Activated T-cell treated with anti-CD3 and anti-CD28 coated beads, Interleukin-2, amount 50 U/mL, for 1 hour (primary cell): ENCODE measurements around the gene ZNF648.
"Not testable (repeated sequence)": the region's sequence is repeated elsewhere in the genome, so short reads cannot be mapped to it uniquely, and the experiment has no call there.

Experiments
- DNase-seq: peaks from one replicate; pipeline ENCODE4 v3.0.0-alpha.2; 2020

The ZNF648 gene

DNA sequence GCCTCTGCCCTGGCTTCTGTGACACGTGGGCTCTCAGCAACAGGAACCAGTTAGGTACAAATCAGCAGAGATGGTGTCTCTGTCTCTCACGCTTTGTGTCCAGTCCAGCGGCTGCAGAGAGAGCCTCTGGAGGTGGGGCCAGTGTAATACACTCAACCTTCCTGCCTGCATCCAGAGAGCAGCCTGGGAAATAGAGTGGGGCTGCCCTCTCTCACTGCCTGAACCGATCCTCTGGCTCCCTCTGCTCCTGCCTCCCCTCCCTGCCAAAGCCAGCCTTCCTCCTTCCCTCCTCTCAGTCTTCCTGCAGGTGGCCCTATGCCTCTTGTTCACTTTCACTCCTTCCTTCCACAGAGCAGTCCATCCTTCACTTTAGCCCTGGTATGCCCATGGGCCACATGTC is at the start of gene ZNF648:
Gene ZNF648, minus strand, starts transcription at position 119 of the 400 bp plus-strand sequence. CDS start 3,702 bp downstream, outside the sequence.
- no peak for DNase-seq

DNA sequence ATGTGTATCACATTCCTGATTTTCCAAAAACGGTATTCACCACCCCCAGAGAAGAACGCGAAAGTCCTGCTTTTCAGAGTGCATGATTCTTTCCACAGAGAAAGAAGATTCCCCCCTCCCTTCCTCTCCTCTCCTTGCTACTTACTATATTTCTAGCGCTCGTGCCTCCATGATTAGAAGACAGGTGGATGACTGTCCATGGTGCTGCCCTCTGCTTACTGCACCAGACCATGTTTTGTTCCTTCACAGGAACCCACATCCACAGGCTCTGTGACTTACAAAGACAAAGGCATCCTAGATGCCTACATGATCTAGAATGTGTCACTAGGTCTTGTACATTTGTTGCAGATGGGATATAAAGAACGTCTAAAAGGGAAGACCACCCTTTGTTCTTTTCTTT is 49.1 kb upstream of the ZNF648 start:
- no peak for DNase-seq

DNA sequence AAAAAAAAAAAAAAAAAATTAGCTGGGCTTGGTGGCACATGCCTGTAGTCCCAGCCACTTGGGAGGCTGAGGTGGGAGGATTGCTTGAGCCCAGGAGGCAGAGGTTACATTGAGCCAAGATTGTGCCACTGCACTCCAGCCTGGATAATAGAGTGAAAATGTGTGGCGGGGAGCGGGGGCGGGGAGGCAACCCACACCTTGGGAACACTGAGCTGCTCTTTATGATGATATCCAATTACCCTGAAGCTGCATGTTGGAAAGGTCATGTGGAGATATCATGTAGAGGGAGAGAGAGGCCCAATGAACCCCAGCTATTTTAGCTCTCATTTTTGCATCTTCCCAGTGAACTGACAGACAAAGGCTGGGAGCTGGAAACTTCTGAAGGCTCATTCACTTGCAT is 48.3 kb upstream of the ZNF648 start:
- no peak for DNase-seq

DNA sequence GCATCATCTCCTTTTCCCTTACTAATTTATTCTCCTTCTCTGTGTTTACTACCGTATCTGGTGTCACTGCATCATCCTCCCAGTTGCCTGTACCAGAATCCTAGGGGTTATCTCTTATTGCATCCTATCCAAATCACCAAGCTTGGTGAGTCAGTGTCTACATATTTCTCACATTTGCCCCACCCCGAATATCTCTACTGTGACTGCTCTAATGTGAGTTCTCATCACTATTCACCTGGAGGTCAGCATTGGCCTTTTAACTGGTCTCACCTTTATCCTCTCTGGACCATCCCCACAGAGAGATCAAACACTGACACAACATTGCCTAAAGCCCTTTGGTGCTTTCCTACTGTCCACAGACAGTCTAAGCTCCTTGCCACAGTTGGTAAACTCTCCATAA is 45.7 kb upstream of the ZNF648 start:
- no peak for DNase-seq

- no peak for DNase-seq
Observed at GRCh38 chr1:182102043-182102416, 40.5 kb upstream of the ZNF648 start.

- no peak for DNase-seq
Observed at GRCh38 chr1:182101415-182102042, 40.0 kb upstream of the ZNF648 start.

DNA sequence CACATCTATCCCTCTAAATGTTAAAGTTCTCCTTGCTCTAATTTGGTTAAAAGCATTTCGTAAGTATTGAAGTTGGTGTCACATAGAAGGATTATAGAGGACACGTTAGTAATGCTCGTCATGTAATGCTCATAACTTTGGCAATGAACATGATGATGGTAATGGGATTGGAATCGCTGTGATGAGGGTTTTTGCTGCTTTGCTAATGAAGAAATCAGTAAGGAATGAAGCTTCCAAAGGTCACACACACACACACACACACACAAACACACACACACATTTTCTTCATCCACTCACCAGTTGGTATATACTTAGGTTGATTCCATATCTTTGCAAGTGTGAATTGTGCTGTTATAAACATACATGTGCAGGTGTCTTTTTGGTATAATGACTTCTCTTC is 36.8 kb upstream of the ZNF648 start:
- DNase-seq, result no peak

- DNase-seq, result no peak
Observed at GRCh38 chr1:182095946-182096345, 34.4 kb upstream of the ZNF648 start.

DNA sequence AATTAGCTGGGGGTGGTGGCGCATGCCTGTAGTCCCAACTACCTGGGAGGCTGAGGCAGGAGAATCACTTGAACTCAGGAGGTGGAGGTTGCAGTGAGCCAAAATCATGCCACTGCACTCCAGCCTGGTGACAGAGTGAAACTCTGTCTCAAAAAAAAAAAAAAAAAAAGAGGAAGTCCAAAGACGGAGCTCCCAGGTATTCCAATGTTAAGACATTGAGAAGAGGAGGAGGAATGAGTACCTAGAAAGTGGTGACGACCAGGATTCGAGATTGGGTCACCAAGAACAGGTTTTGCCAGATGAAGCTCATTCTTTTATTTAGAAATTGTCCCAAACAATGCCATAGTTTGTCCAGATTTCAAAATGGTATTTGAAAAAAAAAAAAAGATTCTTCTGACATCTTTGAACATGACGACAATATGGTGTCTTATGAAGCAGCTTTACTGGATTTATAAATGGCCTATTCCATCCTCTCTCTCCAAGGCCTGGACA is 33.0 kb upstream of the ZNF648 start:
- DNase-seq, result not testable (repeated sequence)

GRCh38 chr1:182093781-182094180 is 32.3 kb upstream of the ZNF648 start:
- DNase-seq, result no peak

- no peak for DNase-seq
Observed at GRCh38 chr1:182092336-182092735, 30.8 kb upstream of the ZNF648 start.

- no peak for DNase-seq
Observed at GRCh38 chr1:182091083-182091482, 29.6 kb upstream of the ZNF648 start.

GRCh38 chr1:182087719-182088350 is 26.3 kb upstream of the ZNF648 start:
- no peak for DNase-seq

DNA sequence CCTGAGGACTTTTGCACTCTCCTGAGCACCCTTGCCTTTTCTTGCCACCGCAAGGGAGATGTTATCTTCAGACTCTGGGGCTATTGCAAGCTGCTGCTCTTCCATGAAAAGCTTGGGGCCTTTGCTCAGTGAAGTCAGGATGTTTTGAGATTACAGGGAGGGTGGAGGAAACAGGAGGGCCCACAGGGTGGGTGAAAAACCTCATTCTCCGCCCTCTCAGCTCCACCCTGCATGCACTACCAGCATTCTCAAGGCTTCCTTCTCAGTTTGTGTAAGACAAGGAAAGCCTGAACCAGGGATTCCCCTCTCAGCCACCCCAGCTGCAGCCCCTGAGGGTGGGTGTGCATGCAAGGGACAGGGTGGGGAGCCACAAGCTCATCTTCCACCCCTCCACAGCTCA is 25.8 kb upstream of the ZNF648 start:
- DNase-seq, result no peak

- no peak for DNase-seq
Observed at GRCh38 chr1:182086620-182087019, 25.1 kb upstream of the ZNF648 start.

DNA sequence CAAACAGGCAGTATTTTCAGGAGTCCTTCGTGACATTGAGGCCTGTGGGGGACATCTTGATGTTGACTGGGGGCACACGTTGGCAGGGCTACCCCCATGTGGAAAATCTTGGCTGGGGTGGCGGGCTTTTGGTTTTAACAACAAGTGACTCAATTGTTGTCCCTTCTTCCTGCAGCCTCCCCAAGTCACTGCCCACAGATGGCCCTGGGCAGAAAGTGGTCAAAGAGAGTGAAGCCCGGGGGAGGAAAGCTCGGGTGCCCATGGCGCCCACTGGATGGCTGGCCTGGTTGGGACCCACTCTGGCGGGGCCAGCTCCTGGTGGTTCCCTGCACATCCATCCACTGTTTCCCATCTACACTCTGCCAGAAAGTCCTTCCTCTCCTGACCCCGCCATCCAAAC is 24.6 kb upstream of the ZNF648 start:
- no peak for DNase-seq

DNA sequence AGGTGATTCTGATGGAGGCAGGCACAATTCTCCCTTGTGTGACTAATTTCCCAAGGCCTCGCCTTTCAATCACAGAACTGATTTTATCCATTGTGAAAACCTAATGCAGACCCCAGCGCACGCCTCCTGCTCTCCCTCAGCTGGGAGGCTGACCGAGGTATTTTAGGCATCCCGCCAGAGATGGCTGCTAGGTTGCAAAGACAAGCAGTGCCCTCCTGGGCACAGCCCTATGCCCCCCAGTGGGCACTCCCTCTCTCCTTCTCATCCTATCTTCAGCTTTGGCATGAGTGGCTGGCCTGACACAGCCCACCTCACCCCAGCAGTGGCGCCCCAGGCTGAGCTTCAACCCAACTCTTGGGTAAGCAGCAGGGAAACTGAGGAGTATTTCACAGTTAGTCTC is 24.2 kb upstream of the ZNF648 start:
- DNase-seq, result no peak

DNA sequence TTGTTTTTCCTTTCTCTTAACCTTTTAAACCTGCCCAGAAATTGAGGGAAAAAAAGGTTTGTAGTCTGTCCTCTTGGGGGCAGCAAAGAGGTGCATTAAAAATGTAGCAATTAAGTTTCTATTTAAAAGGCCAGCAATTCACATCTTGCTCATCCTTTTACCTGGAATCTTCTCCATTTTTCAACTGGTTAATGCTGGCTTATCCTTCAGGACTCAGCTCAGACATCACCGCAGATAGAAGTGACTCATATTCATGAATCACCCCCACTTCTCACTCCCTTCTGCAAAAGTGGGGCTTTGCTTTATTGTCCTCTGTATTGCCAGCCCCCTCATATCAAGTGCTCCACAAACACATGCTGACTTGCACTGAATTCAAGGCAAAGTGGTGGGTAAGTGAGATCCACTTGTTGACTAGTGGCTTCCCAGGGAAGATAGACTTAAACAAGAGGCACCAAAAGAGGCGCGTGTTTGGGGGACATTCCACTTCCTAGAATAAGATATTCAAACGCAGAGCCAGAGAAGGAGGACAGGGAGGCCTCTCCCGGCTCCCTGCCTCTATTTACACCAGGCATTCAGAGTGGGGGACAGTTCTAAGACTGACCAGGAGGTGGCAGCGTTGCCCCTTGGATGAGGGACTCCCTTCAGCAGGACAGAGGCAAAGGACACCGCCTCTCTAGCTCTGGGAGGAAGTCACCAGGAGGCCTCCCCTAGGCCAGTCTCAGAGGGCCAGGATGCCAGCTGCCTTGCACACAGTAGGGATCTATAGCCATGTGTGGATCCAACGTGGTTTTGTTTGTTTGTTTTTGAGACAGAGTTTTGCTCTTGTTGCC is 23.2 kb upstream of the ZNF648 start:
- peak; percentile 79 for DNase-seq

DNA sequence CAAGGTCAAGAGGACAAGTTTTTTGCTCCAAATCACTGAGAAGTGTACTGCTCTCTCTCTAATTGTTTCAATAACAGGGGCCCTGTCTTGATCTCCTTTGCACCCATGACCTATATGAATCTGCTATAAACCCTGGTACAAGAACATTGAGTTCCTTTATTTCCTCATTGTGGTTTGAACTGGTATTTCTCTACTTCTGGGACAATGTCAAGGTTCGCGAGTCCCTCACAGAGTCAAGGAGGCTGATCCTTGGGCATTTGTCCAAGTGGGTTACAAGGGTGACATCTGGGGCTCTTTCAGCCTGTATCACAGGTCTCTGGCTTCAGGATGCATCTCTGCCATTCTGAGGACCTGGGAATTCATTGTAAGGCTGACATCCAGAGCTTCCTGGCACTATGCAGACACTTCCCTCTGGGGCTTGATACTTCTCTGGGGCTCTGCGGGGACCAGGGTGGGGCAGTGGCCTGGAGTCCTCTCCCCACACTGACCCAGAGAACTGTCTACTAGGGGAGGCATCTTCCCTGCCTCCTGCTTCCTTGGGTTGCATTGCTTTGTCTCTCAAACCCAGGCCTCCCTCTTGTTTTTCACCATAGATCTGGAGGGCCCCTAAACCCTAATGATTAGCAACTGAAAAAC is 22.5 kb upstream of the ZNF648 start:
- no peak for DNase-seq

DNA sequence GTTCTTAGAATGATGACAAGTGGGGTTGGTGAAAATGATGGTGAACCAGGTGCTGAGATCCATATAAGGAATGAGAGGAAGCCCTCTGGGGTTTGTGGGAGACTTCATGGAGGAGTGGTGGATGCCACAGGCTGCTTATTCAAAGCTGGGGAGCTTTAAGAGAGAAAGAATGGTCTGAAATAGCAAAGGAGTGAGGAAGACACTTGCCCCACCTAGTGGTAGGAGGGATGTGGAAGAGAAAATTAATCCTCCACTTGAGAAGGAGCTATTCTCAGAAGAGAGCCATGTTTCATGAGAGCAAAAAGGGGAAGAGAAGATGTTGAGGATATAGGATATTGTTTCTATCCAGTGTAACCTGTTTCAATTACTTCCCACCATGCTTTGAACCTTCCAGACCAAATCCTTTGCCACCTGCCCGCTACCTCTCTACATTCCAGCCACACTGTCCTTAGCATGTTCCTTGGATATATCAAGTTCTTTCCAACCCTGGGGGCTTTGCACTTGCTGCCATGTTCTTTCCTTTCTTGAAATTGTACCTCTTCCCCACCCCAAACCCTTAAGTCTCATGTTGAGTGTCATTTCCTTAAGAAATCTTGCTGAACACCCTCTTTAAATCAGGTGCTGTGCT is 19.6 kb upstream of the ZNF648 start:
- no peak for DNase-seq

DNA sequence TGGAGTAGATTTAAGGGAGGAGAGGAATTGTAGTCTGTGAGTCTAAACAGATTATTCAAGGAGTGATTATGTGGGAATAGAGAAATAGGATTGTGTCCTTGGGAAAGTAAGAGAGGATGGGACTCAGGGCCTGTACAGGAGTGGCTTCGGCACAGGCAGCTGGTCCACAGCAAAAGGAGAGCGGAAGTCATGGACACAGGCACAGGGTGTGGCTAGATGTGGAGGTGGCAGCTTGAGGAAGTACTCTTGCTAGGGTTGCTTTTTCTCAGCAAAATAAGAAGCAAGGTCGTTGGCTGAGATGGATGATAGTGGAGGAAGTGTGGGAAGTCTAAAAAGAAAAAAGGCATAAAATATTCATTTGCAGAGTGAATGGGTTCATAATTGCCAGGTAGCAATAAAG is 18.5 kb upstream of the ZNF648 start:
- no peak for DNase-seq

GRCh38 chr1:182071924-182072323 is 10.4 kb upstream of the ZNF648 start:
- DNase-seq, result no peak

- peak; percentile 39 for DNase-seq
Observed at GRCh38 chr1:182069028-182069466, 7.5 kb upstream of the ZNF648 start.
